ENCODE data around the gene MTURN. TPM values are rescaled to one million over a fixed set of nuclear protein-coding genes. Genes with fewer than 3 reads are reported as not detected.

The MTURN gene
- polyA plus RNA-seq, 3 donors, result 5.9 to 7.9 (median 7.5) TPM

DNA sequence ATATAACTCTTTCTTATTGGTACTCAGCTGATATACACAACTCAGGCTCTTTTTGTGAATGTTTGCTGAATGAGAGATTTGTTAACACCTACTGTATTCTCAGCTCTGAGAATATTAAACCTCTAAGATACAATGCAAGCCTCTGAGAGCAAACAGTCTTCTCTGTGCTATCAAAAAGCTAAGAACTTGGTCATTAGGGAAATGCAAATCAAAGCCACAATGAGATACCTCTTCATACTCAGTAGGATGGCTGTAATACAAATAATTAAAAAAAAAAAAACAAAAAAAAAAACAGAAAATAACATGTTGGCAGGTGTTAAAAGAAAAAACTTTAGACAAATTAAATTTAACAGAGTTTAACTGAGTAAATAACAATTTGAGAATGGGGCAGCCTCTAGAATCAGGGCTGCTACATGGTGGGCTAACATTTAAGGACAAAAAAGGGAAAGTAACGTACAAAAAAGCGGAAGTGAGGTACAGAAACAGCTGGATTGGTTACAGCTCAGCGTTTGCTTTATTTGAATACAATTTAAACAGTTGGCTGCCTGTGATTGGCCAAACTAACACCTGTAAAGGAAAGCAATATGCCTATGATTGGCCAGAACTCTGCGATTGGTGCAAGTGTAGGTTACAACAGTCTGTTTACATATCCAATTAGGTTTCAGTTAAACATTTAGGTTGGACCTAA is 14.8 kb upstream of the MTURN start:
- Histone ChIP-seq H3K36me3 (replicated peaks in 1 of 2; ENCODE audit: control insufficient read depth in 1 of 2, insufficient read depth in 2 of 2, low read length in 2 of 2) (no peaks in the 10 kb centered on the region), H3K79me2 (ENCODE audit: insufficient read depth, low read length) (no peaks in the 10 kb centered on the region), H3K9ac (ENCODE audit: insufficient read depth, low read length, poor library complexity, severe bottlenecking) (no peak overlapping the region), H3K27me3 (ENCODE audit: control insufficient read depth in 2 of 2, insufficient read depth in 2 of 2, low read length in 2 of 2) (no peaks in the 10 kb centered on the region), H3K4me3 (replicated peaks in 1 of 3; ENCODE audit: low read depth in 2 of 3, low read length in 3 of 3) (no peak overlapping the region), H3K9me3 (replicated peaks in 1 of 2; ENCODE audit: control insufficient read depth in 1 of 2, insufficient read depth in 1 of 2, low read length in 2 of 2) (peaks cover 0 to 5% of the 10 kb centered on the region in 2 donors), H3K4me2 (replicated peaks; ENCODE audit: extremely low read depth, low read length, poor library complexity, severe bottlenecking) (no peak overlapping the region), H3K4me1 (ENCODE audit: control insufficient read depth in 1 of 2, insufficient read depth in 2 of 2, low read length in 2 of 2) (no peaks in the 10 kb centered on the region), H2AFZ (ENCODE audit: insufficient read depth, low read depth, low read length, poor library complexity, severe bottlenecking) (no peak overlapping the region), H3K27ac (ENCODE audit: low read depth in 1 of 2, low read length in 2 of 2) (no peak overlapping the region), H4K20me1 (ENCODE audit: insufficient read depth, low read length) (no peaks in the 10 kb centered on the region)
- Mint-ChIP-seq H3K4me1 (peaks cover 4% of the 10 kb centered on the region), H3K27ac (no peak overlapping the region), H3K27me3 (ENCODE audit: low read depth in 3 of 3) (no peaks in the 10 kb centered on the region), H3K4me3 (no peak overlapping the region), H3K9me3 (peaks cover 0 to 2% (median 0%) of the 10 kb centered on the region in 7 donors), H3K36me3 (no peaks in the 10 kb centered on the region)
- TF ChIP-seq, protein P1, sequence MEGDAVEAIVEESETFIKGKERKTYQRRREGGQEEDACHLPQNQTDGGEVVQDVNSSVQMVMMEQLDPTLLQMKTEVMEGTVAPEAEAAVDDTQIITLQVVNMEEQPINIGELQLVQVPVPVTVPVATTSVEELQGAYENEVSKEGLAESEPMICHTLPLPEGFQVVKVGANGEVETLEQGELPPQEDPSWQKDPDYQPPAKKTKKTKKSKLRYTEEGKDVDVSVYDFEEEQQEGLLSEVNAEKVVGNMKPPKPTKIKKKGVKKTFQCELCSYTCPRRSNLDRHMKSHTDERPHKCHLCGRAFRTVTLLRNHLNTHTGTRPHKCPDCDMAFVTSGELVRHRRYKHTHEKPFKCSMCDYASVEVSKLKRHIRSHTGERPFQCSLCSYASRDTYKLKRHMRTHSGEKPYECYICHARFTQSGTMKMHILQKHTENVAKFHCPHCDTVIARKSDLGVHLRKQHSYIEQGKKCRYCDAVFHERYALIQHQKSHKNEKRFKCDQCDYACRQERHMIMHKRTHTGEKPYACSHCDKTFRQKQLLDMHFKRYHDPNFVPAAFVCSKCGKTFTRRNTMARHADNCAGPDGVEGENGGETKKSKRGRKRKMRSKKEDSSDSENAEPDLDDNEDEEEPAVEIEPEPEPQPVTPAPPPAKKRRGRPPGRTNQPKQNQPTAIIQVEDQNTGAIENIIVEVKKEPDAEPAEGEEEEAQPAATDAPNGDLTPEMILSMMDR (IDR thresholded peaks at IDR 0.05), result no peak
- DNase-seq, result no peak
- intact Hi-C loops (cut with micrococcal nuclease), result no loop called here
- 41% methylated on average over 3 of the region's 4 CpGs for WGBS (ENCODE audit: insufficient coverage)

DNA sequence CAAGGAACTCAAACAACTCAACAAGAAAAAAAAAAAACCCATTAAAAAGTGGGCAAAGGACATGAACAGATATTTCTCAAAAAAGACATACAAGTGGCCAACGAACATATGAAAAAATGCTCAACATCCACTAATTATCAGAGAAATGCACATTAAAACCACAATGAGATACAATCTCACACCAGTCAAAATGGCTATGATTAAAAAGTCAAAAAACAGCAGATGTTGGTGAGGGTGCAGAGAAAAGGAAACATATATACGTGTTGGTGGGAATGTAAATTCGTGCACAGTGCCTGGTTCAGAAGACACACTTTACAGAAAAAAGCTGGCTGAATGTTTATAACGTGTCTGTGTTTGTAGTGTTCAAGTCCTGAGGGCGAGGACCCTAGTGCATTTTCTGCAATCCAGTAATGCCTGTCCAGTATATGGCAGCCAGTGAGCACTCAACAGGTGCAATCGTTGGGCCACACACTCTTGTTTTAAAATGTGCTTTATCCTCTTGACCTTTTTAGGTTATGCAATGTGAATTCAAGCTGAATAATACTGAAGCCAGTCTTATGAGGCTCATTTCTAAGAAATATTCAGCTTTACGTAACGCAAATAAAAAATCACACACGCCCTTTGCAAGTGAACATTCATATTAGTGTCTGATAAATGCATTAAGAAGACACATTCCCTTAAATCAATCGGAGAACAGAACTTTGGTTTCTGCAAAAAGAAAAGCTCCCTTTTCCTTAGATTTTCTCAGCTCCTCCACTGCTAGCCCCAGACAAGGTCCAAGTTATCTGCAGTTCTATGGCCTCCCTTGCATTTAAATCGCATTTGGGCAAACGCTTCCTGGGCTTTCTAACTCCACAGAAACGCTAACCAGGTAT is 813 bp upstream of the MTURN start:
- peak overlapping the region; percentile 78 to 93 for H3K4me3 Mint-ChIP-seq
- Histone ChIP-seq H3K36me3 (replicated peaks in 1 of 2; ENCODE audit: control insufficient read depth in 1 of 2, insufficient read depth in 2 of 2, low read length in 2 of 2) (no peaks in the 10 kb centered on the region), H3K9ac (ENCODE audit: insufficient read depth, low read length, poor library complexity, severe bottlenecking) (peak overlapping the region; percentile 70), H4K20me1 (ENCODE audit: insufficient read depth, low read length) (no peaks in the 10 kb centered on the region), H3K27me3 (ENCODE audit: control insufficient read depth in 2 of 2, insufficient read depth in 2 of 2, low read length in 2 of 2) (peaks cover 2 to 18% of the 10 kb centered on the region in 2 donors), H3K79me2 (ENCODE audit: insufficient read depth, low read length) (peaks cover 4% of the 10 kb centered on the region), H3K27ac (ENCODE audit: low read depth in 1 of 2, low read length in 2 of 2) (peak overlapping the region in 1 of 2 donors; percentile 0), H3K4me3 (replicated peaks in 1 of 3; ENCODE audit: low read depth in 2 of 3, low read length in 3 of 3) (peak overlapping the region; percentile 14 to 66 (median 32)), H3K9me3 (replicated peaks in 1 of 2; ENCODE audit: control insufficient read depth in 1 of 2, insufficient read depth in 1 of 2, low read length in 2 of 2) (no peaks in the 10 kb centered on the region), H3K4me1 (ENCODE audit: control insufficient read depth in 1 of 2, insufficient read depth in 2 of 2, low read length in 2 of 2) (peaks cover 14 to 23% of the 10 kb centered on the region in 2 donors), H3K4me2 (replicated peaks; ENCODE audit: extremely low read depth, low read length, poor library complexity, severe bottlenecking) (peak overlapping the region; percentile 95), H2AFZ (ENCODE audit: insufficient read depth, low read depth, low read length, poor library complexity, severe bottlenecking) (peak overlapping the region; percentile 25)
- TF ChIP-seq, protein P1 (IDR thresholded peaks at IDR 0.05), result no peak
- H3K27ac Mint-ChIP-seq, result peak overlapping the region in 5 of 7 donors; percentile 65 to 87 (median 78)
- H3K4me1 Mint-ChIP-seq, result peaks cover 12% of the 10 kb centered on the region
- H3K9me3 Mint-ChIP-seq, result peaks cover 0 to 4% (median 0%) of the 10 kb centered on the region in 7 donors
- peaks cover 0 to 8% of the 10 kb centered on the region in 2 donors for H3K36me3 Mint-ChIP-seq
- peaks cover 15 to 27% (median 25%) of the 10 kb centered on the region in 3 donors for H3K27me3 Mint-ChIP-seq (ENCODE audit: low read depth in 3 of 3)
- intact Hi-C loops (cut with micrococcal nuclease), result no loop called here
- 16% methylated on average over 8 of the region's 13 CpGs for WGBS (ENCODE audit: insufficient coverage)
- DNase-seq, result no peak

Data from CD14-positive monocyte (primary cell).